ENCODE measurements around the gene SCT. TPM values are rescaled to one million over a fixed set of nuclear protein-coding genes. Genes with fewer than 3 reads are reported as not detected.

SCT gene
- total and polyA plus RNA-seq, 2 of the 4 experiments (the other 2 are of a cell fraction) = not detected

GRCh38 chr11:660281-660680 lies 33.3 kb upstream of the SCT start:
- Histone ChIP-seq H3K14ac (replicated peaks; ENCODE audit: low read depth, low read length) (no peak overlapping the region), H4K20me1 (ENCODE audit: insufficient read depth, low read length) (peaks cover 8% of the 10 kb centered on the region), H3K56ac (ENCODE audit: extremely low read depth, insufficient read depth, low read length) (no peak overlapping the region), H3K27me3 (ENCODE audit: control insufficient read depth, insufficient read depth, low read length) (no peaks in the 10 kb centered on the region), H3K9me1 (ENCODE audit: insufficient read depth, low read length) (no peaks in the 10 kb centered on the region), H2AFZ (replicated peaks; ENCODE audit: low read length, poor library complexity) (no peak overlapping the region), H3K27ac (ENCODE audit: insufficient read depth, low read length) (no peak overlapping the region), H3K18ac (ENCODE audit: low read depth, low read length) (no peak overlapping the region), H2BK20ac (ENCODE audit: low read depth, low read length) (no peak overlapping the region), H2AK5ac (ENCODE audit: low read depth, low read length) (no peak overlapping the region), H4K8ac (ENCODE audit: low read depth in 2 of 2, low read length in 2 of 2) (no peak overlapping the region), H2BK15ac (ENCODE audit: low read depth, low read length) (no peak overlapping the region), H2BK5ac (ENCODE audit: low read depth, low read length, poor library complexity, severe bottlenecking) (no peak overlapping the region), H2BK120ac (ENCODE audit: low read depth, low read length) (no peak overlapping the region), H3K79me1 (ENCODE audit: low read depth in 1 of 2, low read length in 2 of 2) (peaks cover 12 to 15% of the 10 kb centered on the region in 2 experiments; a peak in 2 of 4 replicates), H3K9me3 (ENCODE audit: control insufficient read depth, insufficient read depth, low read length) (no peaks in the 10 kb centered on the region), H3K4ac (ENCODE audit: low read depth, low read length) (no peak overlapping the region), H2AK9ac (replicated peaks; ENCODE audit: low read depth, low read length, poor library complexity) (no peak overlapping the region), H3K23ac (ENCODE audit: low read depth, low read length) (no peak overlapping the region), H3K4me2 (ENCODE audit: low read depth, low read length) (no peak overlapping the region), H4K91ac (ENCODE audit: insufficient read depth, low read depth, low read length) (no peak overlapping the region), H3K9ac (ENCODE audit: low read depth, low read length) (no peak overlapping the region), H4K5ac (ENCODE audit: low read depth, low read length) (no peak overlapping the region), H3K36me3 (ENCODE audit: control insufficient read depth, insufficient read depth, low read length) (peaks cover 24% of the 10 kb centered on the region), H3K4me1 (ENCODE audit: control insufficient read depth, insufficient read depth, low read length) (no peaks in the 10 kb centered on the region), H3K4me3 (ENCODE audit: insufficient read depth, low read depth, low read length) (no peak overlapping the region)
- TF ChIP-seq MXI1 (IDR thresholded peaks at IDR 0.05; ENCODE audit: borderline replicate concordance, low read depth, low read length) = no peak
- TF ChIP-seq CHD1 (IDR thresholded peaks at IDR 0.05; ENCODE audit: low read depth, low read length) = no peak
- no peak for TF ChIP-seq NFE2L2 (IDR thresholded peaks at IDR 0.05; ENCODE audit: low read depth, low read length)
- TF ChIP-seq RCOR1 (IDR thresholded peaks at IDR 0.05; ENCODE audit: insufficient replicate concordance, low read length) = no peak
- TF ChIP-seq USF2 (IDR thresholded peaks at IDR 0.05; ENCODE audit: low read depth, low read length) = no peak
- TF ChIP-seq MAFK (IDR thresholded peaks at IDR 0.05; ENCODE audit: low read depth, low read length) = no peak
- no peak for TF ChIP-seq SMC3 (IDR thresholded peaks at IDR 0.05; ENCODE audit: low read depth, low read length)
- no peak for TF ChIP-seq MAZ (IDR thresholded peaks at IDR 0.05; ENCODE audit: borderline replicate concordance, low read depth, low read length)
- no peak for TF ChIP-seq ELK1 (IDR thresholded peaks at IDR 0.05; ENCODE audit: borderline replicate concordance, low read depth, low read length)
- TF ChIP-seq CTCF (conservative IDR thresholded peaks at IDR 0.05; ENCODE audit: low read depth, low read length) = no peak
- no peak for TF ChIP-seq FOS (IDR thresholded peaks at IDR 0.05; ENCODE audit: low read depth, low read length)
- no peak for TF ChIP-seq POLR2A (IDR thresholded peaks at IDR 0.05; ENCODE audit: low read depth, low read length)
- intact Hi-C loops (cut with micrococcal nuclease) (no loop called here), dilution Hi-C loops (cut with HindIII; ENCODE audit: low sequenced_read_pairs, unreplicated experiment) (no loop called here), in situ Hi-C loops (cut with MboI; ENCODE audit: low sequenced_read_pairs) (loop anchor here (5.0 kb wide), 1 partner anchor 77 kb away; no protein-coding TSS in a partner anchor)
- WGBS, 2 experiments (ENCODE audit: extremely low coverage in 2 of 2, insufficient read length in 1 of 2) = 91% methylated on average over 14 of the region's 19 CpGs; no CpG with 5 or more reads in 1 of the 2 experiments
- ATAC-seq (ENCODE audit: low read depth) (no peak), DNase-seq (no peak)
- ChIA-PET POLR2A (ENCODE audit: unreplicated experiment) (no interaction called here), CTCF (no interaction called here)
- no TSS peak for BruUV-seq (replicated peaks)

Measured in IMR-90 (cell line).